ENCODE measurements around the gene GNA14.
"Not testable (repeated sequence)": the region's sequence is repeated elsewhere in the genome, so short reads cannot be mapped to it uniquely, and the experiment has no call there.

GNA14 gene

DNA sequence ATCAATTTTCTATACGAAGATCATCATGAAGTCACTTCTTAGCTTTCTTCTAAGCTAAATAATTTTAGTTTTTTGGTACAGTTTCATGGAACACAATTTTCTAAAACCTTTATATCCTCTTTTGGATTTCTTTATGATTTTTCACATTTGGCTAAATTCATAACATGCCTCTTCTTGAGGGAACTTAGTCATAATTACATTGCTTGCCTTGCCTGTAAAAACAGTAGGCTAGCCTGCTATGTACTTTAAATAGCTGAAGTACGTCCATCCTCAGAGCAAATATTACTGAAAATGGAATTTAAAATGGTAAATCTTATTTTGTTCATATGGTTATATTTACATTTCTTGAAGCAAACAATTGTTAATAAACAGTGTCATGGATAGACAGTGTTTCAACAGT lies 245.8 kb downstream of the GNA14 start:
- no peak for DNase-seq (ENCODE audit: low spot score)

DNA sequence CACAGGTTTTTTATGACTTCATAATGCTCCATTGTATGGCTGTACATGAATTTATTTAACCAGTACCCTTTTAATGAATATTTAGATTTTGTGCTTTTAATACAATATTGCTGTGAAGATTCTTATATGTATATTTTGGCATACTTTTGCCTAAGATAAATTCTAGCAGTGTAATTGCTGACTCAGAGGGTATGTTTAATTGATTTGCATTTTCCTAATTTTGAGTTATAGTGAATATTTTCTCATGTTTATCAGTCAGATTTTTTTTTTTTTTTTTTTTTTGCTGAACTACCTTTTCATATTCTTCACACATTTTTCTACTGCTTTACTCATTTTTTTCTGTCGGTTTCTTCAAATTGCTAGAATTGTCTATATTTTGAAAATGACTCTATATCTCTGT lies 248.2 kb downstream of the GNA14 start:
- no peak for DNase-seq (ENCODE audit: low spot score)

DNA sequence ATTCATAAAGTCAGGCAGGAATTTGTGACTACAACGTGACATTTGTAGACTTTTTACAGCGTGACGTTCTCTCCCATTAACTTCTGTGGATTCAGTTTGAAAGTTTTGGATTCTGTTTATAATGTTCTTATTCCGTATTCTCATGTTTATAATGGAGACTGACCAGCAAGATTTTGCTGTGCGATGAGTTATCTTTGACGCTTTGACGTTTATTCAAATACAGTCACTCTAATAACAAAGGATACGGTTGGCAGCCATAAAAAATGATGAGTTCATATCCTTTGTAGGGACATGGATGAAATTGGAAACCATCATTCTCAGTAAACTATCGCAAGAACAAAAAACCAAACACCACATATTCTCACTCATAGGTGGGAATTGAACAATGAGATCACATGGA lies 249.5 kb downstream of the GNA14 start:
- DNase-seq (ENCODE audit: low spot score), result not testable (repeated sequence)

DNA sequence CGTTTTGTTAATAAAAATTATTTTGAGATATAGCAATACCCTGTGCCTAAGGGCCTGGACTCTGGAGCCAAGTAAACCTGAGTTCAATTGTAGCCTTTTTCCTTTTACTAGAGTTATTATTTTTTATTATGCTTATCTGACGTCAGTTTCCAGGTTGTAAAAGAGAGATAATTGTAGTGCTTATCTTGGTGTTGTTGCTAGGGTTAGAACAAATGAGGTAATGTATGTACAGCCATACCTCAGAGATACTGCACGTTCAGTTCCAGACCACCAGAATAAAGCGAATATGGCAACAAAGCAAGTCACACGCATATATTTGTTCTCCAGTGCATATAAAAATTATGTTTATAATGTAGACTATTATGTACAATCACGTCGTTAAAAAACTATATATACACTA lies 255.8 kb downstream of the GNA14 start:
- no peak for DNase-seq (ENCODE audit: low spot score)

DNA sequence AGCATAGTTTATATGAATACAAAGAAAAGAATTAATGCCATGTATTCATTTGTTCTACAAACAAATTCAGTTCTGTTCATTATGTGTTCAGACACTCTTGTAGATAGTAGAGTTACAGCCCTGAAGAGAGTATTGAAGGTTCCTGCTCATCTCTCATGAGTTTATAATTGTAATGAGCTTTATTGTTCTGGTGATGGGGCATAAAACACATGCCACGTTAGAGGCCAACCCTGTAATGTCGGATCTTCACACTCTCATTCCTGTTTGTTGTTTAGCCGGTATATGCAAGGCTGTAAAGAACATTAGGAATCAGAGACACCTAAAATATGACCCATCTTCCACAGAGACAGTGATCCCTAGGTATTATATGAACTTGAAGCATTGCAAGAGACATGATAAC lies 256.3 kb downstream of the GNA14 start:
- no peak for DNase-seq (ENCODE audit: low spot score)

DNA sequence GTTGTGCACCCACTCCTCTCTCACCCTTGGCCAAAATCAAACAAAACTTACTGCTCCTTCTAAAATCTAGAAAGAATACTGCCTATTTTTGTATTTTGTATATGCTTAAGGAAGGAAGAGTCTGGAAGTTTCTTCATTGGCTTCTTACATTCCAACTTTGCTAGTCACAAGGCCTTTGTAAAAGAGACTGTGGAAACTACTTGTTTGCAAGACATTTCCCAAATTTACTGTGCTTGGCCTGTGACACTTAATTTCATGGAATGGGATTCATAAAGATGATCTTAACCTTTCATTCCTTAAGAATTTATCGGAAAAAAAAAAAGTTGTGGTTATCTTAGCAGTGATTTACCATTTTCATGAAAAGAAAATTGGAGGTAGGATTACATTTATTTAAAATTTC lies 261.9 kb downstream of the GNA14 start:
- no peak for DNase-seq (ENCODE audit: low spot score)

DNA sequence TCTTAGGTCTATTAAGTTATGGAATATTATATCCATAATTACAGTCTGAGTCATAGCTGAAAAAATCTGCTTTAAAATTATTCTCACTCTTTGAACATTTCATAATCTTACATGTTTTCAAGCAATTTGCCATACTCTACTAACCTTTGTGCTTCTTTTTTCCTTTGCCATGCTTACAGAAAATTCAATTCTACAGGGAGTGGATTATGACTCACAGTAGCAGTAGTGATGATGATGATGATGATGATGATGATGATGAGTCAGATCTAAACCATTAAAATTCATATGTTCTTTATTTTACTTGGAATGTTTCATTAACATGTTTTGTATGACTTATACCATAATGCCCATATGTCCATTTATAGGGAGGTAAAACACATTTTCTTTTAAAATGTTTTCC lies 263.7 kb downstream of the GNA14 start:
- no peak for DNase-seq (ENCODE audit: low spot score)

DNA sequence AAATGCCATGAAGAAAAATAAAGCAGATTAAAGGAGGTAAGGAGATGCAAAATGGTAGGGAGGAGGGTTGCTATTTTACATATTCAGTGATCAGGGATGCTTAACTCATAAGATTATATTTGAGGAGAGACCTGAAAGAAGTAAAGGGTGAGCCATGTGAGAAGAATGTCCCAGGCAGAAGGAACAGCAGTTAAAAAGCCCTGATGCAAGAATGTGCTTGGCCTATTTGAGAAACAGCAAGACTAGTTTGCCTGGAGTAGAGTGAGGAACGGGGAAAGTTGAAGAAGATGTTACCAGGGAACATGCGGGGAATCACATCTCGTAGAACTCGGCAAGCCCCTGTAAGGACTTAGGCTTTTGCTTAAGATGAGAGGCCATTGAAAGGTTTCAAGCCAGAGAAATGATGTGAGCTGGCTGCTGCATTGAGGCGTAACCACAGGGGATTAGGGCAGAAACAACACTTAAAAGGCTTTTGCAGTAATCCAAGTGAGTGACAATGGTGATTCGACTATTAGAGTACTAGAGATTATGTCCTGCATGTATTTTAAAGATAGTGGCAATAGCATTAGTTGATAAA lies 272.1 kb downstream of the GNA14 start:
- no peak for DNase-seq (ENCODE audit: low spot score)

DNA sequence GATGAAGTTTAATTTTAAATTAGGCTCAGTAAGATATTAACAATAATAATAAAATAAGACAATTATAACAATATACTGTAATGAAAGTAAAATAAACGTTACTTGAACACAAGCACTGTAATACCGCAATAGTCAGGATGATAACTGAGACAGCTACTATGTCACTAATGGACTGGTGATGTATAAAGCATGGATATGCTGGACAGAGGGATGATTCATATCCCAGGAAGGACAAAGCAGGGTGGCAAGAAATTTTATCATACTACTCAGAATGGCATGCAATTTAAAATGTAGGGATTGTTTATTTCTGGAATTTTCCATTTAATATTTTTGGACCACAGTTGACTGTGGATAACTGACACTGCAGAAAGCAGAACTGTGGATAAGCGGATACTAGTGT lies 273.9 kb downstream of the GNA14 start:
- no peak for DNase-seq (ENCODE audit: low spot score)

Data from SW480 (cell line).